Coronary artery (tissue), 2 donors: Measurements from ENCODE around the gene SRM.

Experiments used
- DNase-seq: peaks from one replicate; pipeline ENCODE4 v3.0.0-alpha.2; 2017; ENCODE audit warnings: low spot score
- H3K27ac ChIP-seq, 2 donors: fragments of 200-600 bp; sonication (generic); one replicate each; pipeline ENCODE4 v1.5.1; 2016 to 2019
- H3K4me3 ChIP-seq: fragments of 200-600 bp; sonication (generic); 2 replicates; pipeline ENCODE4 v1.5.1; 2016; ENCODE audit warnings: mild to moderate bottlenecking, moderate library complexity
- TF ChIP-seq, protein P1 (sequence below): fragments of 200-600 bp; sonication (generic); IDR thresholded peaks from one replicate; pipeline ENCODE4 v1.5.1; 2019; ENCODE audit warnings: antibody characterized with exemption

The SRM gene

DNA sequence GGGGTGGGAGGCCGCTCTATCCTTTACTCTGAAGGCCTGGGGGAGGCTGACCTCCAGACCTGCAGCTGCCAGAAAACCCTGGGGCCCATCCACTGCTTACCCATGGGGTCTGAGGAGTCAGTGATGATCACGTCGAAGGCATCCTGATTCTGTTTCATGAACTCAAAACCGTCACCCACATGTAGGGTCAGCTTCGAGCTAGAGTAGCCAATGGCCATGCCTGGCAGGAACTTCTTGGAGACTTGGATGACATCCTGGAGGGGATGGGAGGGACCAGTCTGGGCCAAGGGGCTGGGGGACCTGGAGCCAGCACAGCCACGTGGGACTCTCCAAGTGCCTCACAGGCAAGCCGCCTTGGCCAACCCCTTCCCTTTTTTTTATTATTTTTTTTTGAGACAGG lies 3.3 kb downstream of the SRM start:
- Histone ChIP-seq H3K4me3 (no peak overlapping the region), H3K27ac (no peak overlapping the region)
- no peak for DNase-seq
- TF ChIP-seq, protein P1, sequence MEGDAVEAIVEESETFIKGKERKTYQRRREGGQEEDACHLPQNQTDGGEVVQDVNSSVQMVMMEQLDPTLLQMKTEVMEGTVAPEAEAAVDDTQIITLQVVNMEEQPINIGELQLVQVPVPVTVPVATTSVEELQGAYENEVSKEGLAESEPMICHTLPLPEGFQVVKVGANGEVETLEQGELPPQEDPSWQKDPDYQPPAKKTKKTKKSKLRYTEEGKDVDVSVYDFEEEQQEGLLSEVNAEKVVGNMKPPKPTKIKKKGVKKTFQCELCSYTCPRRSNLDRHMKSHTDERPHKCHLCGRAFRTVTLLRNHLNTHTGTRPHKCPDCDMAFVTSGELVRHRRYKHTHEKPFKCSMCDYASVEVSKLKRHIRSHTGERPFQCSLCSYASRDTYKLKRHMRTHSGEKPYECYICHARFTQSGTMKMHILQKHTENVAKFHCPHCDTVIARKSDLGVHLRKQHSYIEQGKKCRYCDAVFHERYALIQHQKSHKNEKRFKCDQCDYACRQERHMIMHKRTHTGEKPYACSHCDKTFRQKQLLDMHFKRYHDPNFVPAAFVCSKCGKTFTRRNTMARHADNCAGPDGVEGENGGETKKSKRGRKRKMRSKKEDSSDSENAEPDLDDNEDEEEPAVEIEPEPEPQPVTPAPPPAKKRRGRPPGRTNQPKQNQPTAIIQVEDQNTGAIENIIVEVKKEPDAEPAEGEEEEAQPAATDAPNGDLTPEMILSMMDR = no peak

DNA sequence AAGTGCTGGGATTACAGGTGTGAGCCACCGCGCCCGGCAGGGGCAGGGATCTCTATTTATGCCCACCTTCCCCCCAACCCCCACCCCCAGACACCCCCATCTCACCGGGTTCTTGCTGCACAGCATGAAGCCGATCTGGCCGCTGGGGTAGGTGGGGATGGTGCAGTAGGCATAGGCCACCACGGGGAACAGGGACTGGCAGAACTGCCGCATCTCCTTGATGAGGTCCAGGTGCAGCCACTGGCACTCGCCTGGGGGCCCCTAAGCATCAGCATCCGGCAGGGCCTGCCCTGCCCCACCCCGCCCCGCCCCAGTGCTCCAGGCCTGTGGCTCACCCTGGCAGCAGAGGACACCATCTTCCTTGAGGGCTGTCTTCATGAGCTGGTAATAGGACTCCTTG lies 4.1 kb downstream of the SRM start:
- TF ChIP-seq, protein P1 = no peak
- no peak for DNase-seq
- Histone ChIP-seq H3K27ac (no peak overlapping the region), H3K4me3 (no peak overlapping the region)

DNA sequence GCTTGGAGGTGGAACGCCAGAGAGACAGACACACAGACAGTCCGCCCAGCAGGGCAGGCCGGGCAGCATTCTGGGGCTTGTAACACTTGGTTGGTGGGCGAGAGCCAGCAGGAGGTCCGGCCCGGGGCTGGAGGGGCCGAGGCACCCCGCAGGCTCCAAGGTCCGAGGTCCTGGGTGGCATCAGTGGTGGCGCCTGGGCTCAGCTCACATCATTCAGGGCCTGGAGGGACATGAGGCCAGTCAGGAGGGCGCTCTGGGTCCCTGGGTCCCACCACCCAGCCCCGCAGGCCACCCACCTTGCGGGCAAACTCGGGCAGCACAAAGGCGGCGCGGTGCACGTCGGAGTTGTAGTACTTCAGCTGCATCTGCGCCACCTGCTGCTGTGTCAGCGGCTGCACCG lies 5.2 kb downstream of the SRM start:
- Histone ChIP-seq H3K4me3 (no peak overlapping the region), H3K27ac (no peak overlapping the region)
- DNase-seq = no peak
- TF ChIP-seq, protein P1 = no peak

DNA sequence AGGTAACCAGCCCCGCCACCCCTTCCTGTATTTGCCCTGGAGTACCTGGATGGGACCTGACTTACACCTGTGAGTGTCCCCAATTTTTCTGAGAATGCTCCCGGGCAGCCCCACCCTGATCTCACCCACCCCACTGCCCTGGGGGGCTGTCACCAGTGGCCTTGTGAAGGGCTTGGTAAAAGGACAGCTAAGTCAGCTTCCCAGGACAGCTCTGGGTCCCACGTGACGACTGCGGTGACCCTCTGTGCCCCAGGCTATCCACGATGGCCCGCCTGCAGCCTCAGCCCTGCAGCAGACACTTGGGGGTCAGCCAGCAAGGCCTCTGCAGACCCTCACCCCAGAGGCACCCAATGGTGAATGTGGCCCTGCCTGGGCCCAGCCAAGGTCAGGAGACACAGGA lies 5.6 kb downstream of the SRM start:
- DNase-seq = no peak
- TF ChIP-seq, protein P1 = no peak
- Histone ChIP-seq H3K27ac (no peak overlapping the region), H3K4me3 (no peak overlapping the region)

DNA sequence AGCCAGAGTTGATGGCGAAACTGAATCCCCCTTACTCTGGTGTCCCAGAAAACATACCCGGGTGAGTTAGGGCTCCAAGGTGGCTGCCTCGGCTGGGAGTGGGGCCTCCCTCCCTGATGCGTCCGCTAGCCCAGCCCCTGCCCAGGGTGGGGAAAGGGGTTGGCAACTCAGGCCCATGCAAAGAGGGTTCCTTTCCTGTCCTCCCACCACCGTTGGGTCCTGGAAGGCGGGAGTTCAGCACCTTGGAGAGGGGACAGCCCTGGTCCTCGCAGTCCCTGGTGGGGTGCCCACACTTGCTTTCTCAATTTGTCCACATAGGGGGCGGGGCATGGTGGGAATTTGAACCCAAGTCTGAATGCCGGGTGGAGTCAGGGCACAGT lies 6.1 kb downstream of the SRM start:
- no peak overlapping the region for H3K27ac ChIP-seq
- H3K4me3 ChIP-seq = no peak overlapping the region
- TF ChIP-seq, protein P1 = no peak
- DNase-seq = no peak

DNA sequence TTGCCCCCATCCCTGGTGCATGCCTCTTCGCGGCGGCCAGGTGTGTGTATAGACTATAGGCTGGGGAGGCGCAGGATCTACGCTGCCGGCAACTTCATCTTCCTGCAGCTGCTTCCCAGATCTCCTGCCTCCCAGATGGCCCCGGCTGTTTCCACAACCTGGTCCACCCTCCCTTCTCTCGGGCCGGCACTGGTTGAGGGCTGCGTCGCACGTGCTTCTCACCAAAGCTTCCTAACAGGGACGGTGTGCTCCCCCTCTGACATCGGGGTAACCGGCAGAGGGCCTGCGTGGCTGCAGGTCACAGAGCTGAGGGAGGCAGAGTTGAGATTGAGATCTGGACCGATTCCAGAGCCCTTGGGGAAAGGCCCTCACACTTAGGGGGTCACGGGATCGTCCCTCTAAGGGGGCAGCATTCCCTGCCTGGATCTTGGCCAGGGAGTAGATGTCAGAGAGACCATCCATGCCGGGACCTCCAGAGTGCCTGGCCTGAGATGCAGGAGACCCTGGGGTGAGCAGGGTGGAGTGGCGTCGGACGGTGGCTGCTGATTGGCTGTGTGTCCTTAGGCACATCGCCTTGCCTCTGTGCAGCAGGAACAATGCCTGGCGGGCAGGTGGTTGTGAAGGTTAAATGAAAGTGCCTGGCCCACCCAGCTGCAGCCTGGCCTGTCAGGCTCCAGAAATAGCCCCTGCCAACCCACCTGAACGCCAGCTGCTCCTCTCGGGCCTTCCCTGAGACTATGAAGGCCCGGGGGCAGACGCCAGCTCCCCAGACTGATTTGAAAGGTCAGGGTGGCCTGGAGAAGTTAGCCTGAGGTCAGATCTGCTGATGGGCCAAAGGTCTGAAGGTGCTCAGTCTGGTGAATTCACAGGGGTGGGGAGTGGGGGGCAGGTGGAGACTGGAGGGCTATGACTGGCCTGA lies 6.7 kb downstream of the SRM start:
- Histone ChIP-seq H3K27ac (no peak overlapping the region), H3K4me3 (no peak overlapping the region)
- no peak for DNase-seq
- TF ChIP-seq, protein P1 = no peak
